GM12878 (cell line): Measurements from ENCODE around the gene BCL10. TPM values are rescaled to one million over a fixed set of nuclear protein-coding genes. Genes with fewer than 3 reads are reported as not detected.

Experiments used
- ATAC-seq: fragments of 200-7000 bp; cut with Tn5 transposase; 3 replicates; pipeline ENCODE4 v1.9.1; 2020; ENCODE audit warnings: mild to moderate bottlenecking, moderate library complexity
- BruUV-seq: library from RNA; stranded (reverse); fragments of 400-500 nt; replicated peaks from 2 replicates; lab custom pipeline; 2021; lab: Mats Ljungman, UMichigan
- CTCF ChIA-PET: fragments of 300-600 bp; sonication (Branson Sonifier 250); formaldehyde crosslinking; extraction: SDS; loops from one replicate; lab custom pipeline; 2021; ENCODE audit warnings: inconsistent platforms; lab: Yijun Ruan, JAX
- POLR2A ChIA-PET: fragments of 350-600 bp; formaldehyde crosslinking; extraction: SDS; loops from one replicate; lab custom pipeline; 2021; ENCODE audit warnings: inconsistent platforms; lab: Charles Lee
- RAD21 ChIA-PET: fragments of 300-600 bp; sonication (Branson Sonifier 250); formaldehyde crosslinking; loops from one replicate; lab custom pipeline; 2023; ENCODE audit warnings: antibody characterized with exemption; ENCODE audit not compliant: unreplicated experiment; lab: Charles Lee
- SMC1A ChIA-PET: fragments of 300-600 bp; sonication (Branson Sonifier 250); formaldehyde crosslinking; loops from one replicate; lab custom pipeline; 2023; ENCODE audit not compliant: unreplicated experiment, uncharacterized antibody; lab: Charles Lee
- DNase-seq: peaks from one replicate; pipeline ENCODE4 v3.0.0-alpha.2; 2011; ENCODE audit warnings: low read depth, low spot score
- FAIRE-seq: peaks from 3 replicates; lab custom pipeline; 2011; peaks lifted over from hg19 to GRCh38; lab: Jason Lieb, UNC
- H2AFZ ChIP-seq: 2 replicates; pipeline ENCODE4 v1.6.0; 2011; ENCODE audit warnings: low read depth, low read length, control low read depth; ENCODE audit not compliant: control insufficient read depth
- H3K27ac ChIP-seq: 2 replicates; pipeline ENCODE4 v1.5.1; 2011; ENCODE audit warnings: control low read depth; ENCODE audit not compliant: control insufficient read depth, insufficient read depth
- H3K27me3 ChIP-seq, 2 experiments: replicated peaks in 1 of 2; 2 replicates each; pipeline versions ENCODE4 v1.6.0 to v1.6.1; 2011; ENCODE audit warnings: low read length in 1 of 2; ENCODE audit not compliant: control insufficient read depth in 2 of 2, insufficient read depth in 2 of 2
- H3K36me3 ChIP-seq, 2 experiments: 2 replicates each; pipeline ENCODE4 v1.5.1; 2011; ENCODE audit warnings: low read length in 1 of 2; ENCODE audit not compliant: control insufficient read depth in 2 of 2, insufficient read depth in 2 of 2
- H3K4me1 ChIP-seq: 2 replicates; pipeline ENCODE4 v1.6.1; 2011; ENCODE audit warnings: mild to moderate bottlenecking, low read length, moderate library complexity, mixed read lengths; ENCODE audit not compliant: control insufficient read depth, insufficient read depth
- H3K4me2 ChIP-seq: 2 replicates; pipeline ENCODE4 v1.6.0; 2011; ENCODE audit warnings: control low read depth; ENCODE audit not compliant: control insufficient read depth, insufficient read depth
- H3K4me3 ChIP-seq: fragments of 200-600 bp; sonication (generic); 2 replicates; pipeline ENCODE4 v1.5.1; 2016
- H3K79me2 ChIP-seq: 2 replicates; pipeline ENCODE4 v1.6.0; 2011; ENCODE audit warnings: low read length; ENCODE audit not compliant: control insufficient read depth, insufficient read depth
- H3K9ac ChIP-seq: 2 replicates; pipeline ENCODE4 v1.8.0; 2011; ENCODE audit warnings: low read length, control low read depth, mixed read lengths; ENCODE audit not compliant: control insufficient read depth, insufficient read depth
- H3K9me3 ChIP-seq: replicated peaks from 3 replicates; pipeline ENCODE4 v1.5.1; 2011; ENCODE audit warnings: mild to moderate bottlenecking, low read length; ENCODE audit not compliant: control insufficient read depth, insufficient read depth
- H4K20me1 ChIP-seq: 2 replicates; pipeline ENCODE4 v1.6.0; 2011; ENCODE audit not compliant: control insufficient read depth, insufficient read depth
- BHLHE40 ChIP-seq, 2 experiments: fragments of 450-650 bp in 1 of 2; IDR thresholded peaks; 2 replicates each; pipeline ENCODE4 v1.6.1; 2011 to 2017; ENCODE audit warnings: low read depth in 2 of 2, borderline replicate concordance in 1 of 2, improper control_type of control experiment in 1 of 2, low read length in 1 of 2, mild to moderate bottlenecking in 1 of 2
- BMI1 ChIP-seq: fragments of 450-650 bp; IDR thresholded peaks from 2 replicates; pipeline ENCODE4 v1.6.1; 2016; ENCODE audit warnings: mild to moderate bottlenecking, moderate library complexity, borderline replicate concordance
- CBX5 ChIP-seq: sonication (generic); IDR thresholded peaks from 2 replicates; pipeline ENCODE4 v1.6.1; 2016; ENCODE audit warnings: low read depth, moderate library complexity, mild to moderate bottlenecking, inconsistent platforms
- DPF2 ChIP-seq: fragments of 450-650 bp; IDR thresholded peaks from 2 replicates; pipeline ENCODE4 v1.6.1; 2017; ENCODE audit warnings: mild to moderate bottlenecking
- HDGF ChIP-seq: fragments of 450-650 bp; IDR thresholded peaks from 2 replicates; pipeline ENCODE4 v1.6.1; 2016; ENCODE audit warnings: antibody characterized with exemption
- NFXL1 ChIP-seq: fragments of 450-650 bp; IDR thresholded peaks from 2 replicates; pipeline ENCODE4 v1.6.1; 2017; ENCODE audit warnings: antibody characterized with exemption, mild to moderate bottlenecking, borderline replicate concordance
- RELB ChIP-seq: fragments of 450-650 bp; IDR thresholded peaks from 2 replicates; pipeline ENCODE4 v1.6.1; 2017; ENCODE audit warnings: low read depth, mild to moderate bottlenecking, moderate library complexity
- TCF3 ChIP-seq: IDR thresholded peaks from 2 replicates; pipeline ENCODE4 v1.6.1; 2012; ENCODE audit warnings: low read depth, mild to moderate bottlenecking, low read length, borderline replicate concordance; ENCODE audit not compliant: insufficient read depth
- ZBTB33 ChIP-seq: fragments of 450-650 bp; IDR thresholded peaks from 2 replicates; pipeline ENCODE4 v1.6.1; 2017; ENCODE audit warnings: mild to moderate bottlenecking
- ZNF24 ChIP-seq: fragments of 450-650 bp; IDR thresholded peaks from 2 replicates; pipeline ENCODE4 v1.6.1; 2017; ENCODE audit warnings: antibody characterized with exemption, mild to moderate bottlenecking
- ZNF384 ChIP-seq: IDR thresholded peaks from 2 replicates; pipeline ENCODE4 v1.6.1; 2012; ENCODE audit warnings: low read depth, mild to moderate bottlenecking, low read length, improper control_type of control experiment, borderline replicate concordance
- WGBS: methylation state at CpG from one replicate; pipeline ENCODE4 v1.1.6; 2016; ENCODE audit warnings: low lambda C conversion rate; ENCODE audit not compliant: insufficient replicate concordance, insufficient coverage; ENCODE audit errors: missing lambda C conversion rate; 5-methylcytosine and 5-hydroxymethylcytosine counted together
- in situ Hi-C: fragments of 300-500 bp; cut with MboI; formaldehyde crosslinking; loops from 9 replicates; pipeline ENCODE4 v1.14.3; 2018; ENCODE audit warnings: mixed read lengths
- intact Hi-C: fragments of 100-400 bp; cut with micrococcal nuclease; formaldehyde crosslinking; loops from one replicate; pipeline ENCODE4 v1.14.2; 2022; ENCODE audit not compliant: unreplicated experiment
- polyA plus RNA-seq, 11 experiments: library from polyadenylated mRNA; depleted of rRNA in 4 of 11; unstranded in 6 of 11; stranded (reverse) in 5 of 11; fragments of >200 nt; fragmentation: Nextera tagmentation in 4 of 11; fragmentation: Illumina TruSeq in 1 of 11; extraction: Ambion mirVana in 4 of 11; extraction: Trizol in 1 of 11; gene quantifications; 1 replicate in 1 of 11; 2 replicates in 10 of 11; pipeline versions ENCODE4 v1.2.1 to v1.2.3, GENCODE V29; 2011 to 2016; ENCODE audit warnings: inconsistent platforms in 2 of 11, missing spikeins in 2 of 11, low read depth in 1 of 11
- total RNA-seq, 4 experiments: library from RNA; depleted of rRNA in 3 of 4; stranded (reverse); fragments of >200 nt in 3 of 4; fragmentation: Illumina TruSeq in 1 of 4; extraction: Trizol in 1 of 4; gene quantifications; 2 replicates each; pipeline versions ENCODE4 v1.2.1 to v1.2.3, GENCODE V29; 2013 to 2021

Gene BCL10
- total and polyA plus RNA-seq, 10 of the 15 experiments (the other 5 are each of a cell fraction or from before 2014, with no cell fraction given): 10.6 to 35.2 (median 19.5) TPM

- TF ChIP-seq CBX5: no peak
These were observed 37.7 kb upstream of the BCL10 start (continued) for GRCh38 chr1:85313888-85314696.

- H3K27me3 ChIP-seq: peaks cover 0 to 4% of the 10 kb centered on the region in 2 experiments; a peak in 2 of 4 replicates
- WGBS: 0% methylated on average over 2 of the region's 2 CpGs
These were observed 35.4 kb upstream of the BCL10 start for GRCh38 chr1:85311818-85312217.

More at GRCh38 chr1:85311818-85312217, 35.4 kb upstream of the BCL10 start:
- no peaks in the 10 kb centered on the region for H3K9me3 ChIP-seq
- no peaks in the 10 kb centered on the region for H3K36me3 ChIP-seq
- in situ Hi-C loops (loop anchor here (25.0 kb wide), 1 partner anchor 700 kb away; no protein-coding TSS in a partner anchor), intact Hi-C loops (loop anchor here (5.0 kb wide), 1 partner anchor 190 kb away; no protein-coding TSS in a partner anchor)
- ATAC-seq (no peak), DNase-seq (no peak), FAIRE-seq (no peak)
- no peak for TF ChIP-seq NFXL1
- no peak for TF ChIP-seq TCF3
- TF ChIP-seq ZBTB33: no peak
- TF ChIP-seq BHLHE40 (IDR thresholded peaks at IDR 0.05; ENCODE audit: borderline replicate concordance in 1 of 2, low read depth in 2 of 2, low read length in 1 of 2): no peak
- TF ChIP-seq DPF2: no peak
- no peak for TF ChIP-seq RELB
- no peak for TF ChIP-seq ZNF24
- TF ChIP-seq ZNF384: no peak
- no peak for TF ChIP-seq BMI1
- TF ChIP-seq HDGF: no peak
- POLR2A ChIA-PET: no interaction called here
- no peak overlapping the region for H3K27ac ChIP-seq
- no peak overlapping the region for H3K9ac ChIP-seq
- H3K4me1 ChIP-seq: peaks cover 5% of the 10 kb centered on the region
- no peaks in the 10 kb centered on the region for H3K79me2 ChIP-seq
- no TSS peak for BruUV-seq
- no peaks in the 10 kb centered on the region for H4K20me1 ChIP-seq
- H2AFZ ChIP-seq: no peak overlapping the region
- SMC1A ChIA-PET: no interaction called here
- H3K4me2 ChIP-seq: no peak overlapping the region
- CTCF ChIA-PET: interaction anchor here (0.5 kb wide), 1 partner anchor 8 kb away, joined by 3 read pairs; no protein-coding TSS in a partner anchor
- no peak overlapping the region for H3K4me3 ChIP-seq
- RAD21 ChIA-PET: no interaction called here
